Esophagus muscularis mucosa (tissue), 3 donors: ENCODE data around the gene POC1A.

Source experiments
- CTCF ChIP-seq, 3 experiments: fragments of 200-600 bp in 2 of 3; fragments of 450-650 bp in 1 of 3; sonication (generic) in 2 of 3; IDR thresholded peaks; one replicate each; pipeline ENCODE4 v1.5.1; 2017 to 2019; ENCODE audit warnings: antibody characterized with exemption in 3 of 3, mild to moderate bottlenecking in 2 of 3, moderate library complexity in 1 of 3
- EP300 ChIP-seq: sonication (generic); formaldehyde crosslinking; IDR thresholded peaks from one replicate; pipeline ENCODE4 v1.6.1; 2017; ENCODE audit warnings: antibody characterized with exemption

- TF ChIP-seq CTCF (IDR thresholded peaks at IDR 0.05) = no peak
- no peak for TF ChIP-seq EP300
These were observed 63.9 kb downstream of the POC1A start for GRCh38 chr3:52090131-52090932.
